HG03565 (cell line): Measurements from ENCODE around the gene SAP130.
"Not testable (repeated sequence)": the region's sequence is repeated elsewhere in the genome, so short reads cannot be mapped to it uniquely, and the experiment has no call there.

Experiments used
- ATAC-seq: cut with Tn5 transposase; IDR thresholded peaks from one replicate; pipeline ENCODE4 v1.9.1; 2021; ENCODE audit warnings: mild to moderate bottlenecking, moderate library complexity; ENCODE audit not compliant: unreplicated experiment

The SAP130 gene

GRCh38 chr2:127953849-127954248, 74.0 kb downstream of the SAP130 start:
- no peak for ATAC-seq

- no peak for ATAC-seq
Observed at GRCh38 chr2:127953128-127953718, 74.6 kb downstream of the SAP130 start.

GRCh38 chr2:127951026-127951425, 76.8 kb downstream of the SAP130 start:
- no peak for ATAC-seq

GRCh38 chr2:127950264-127950663, 77.6 kb downstream of the SAP130 start:
- ATAC-seq, result no peak

GRCh38 chr2:127945281-127945680, 82.6 kb downstream of the SAP130 start:
- ATAC-seq, result no peak

GRCh38 chr2:127943186-127943585, 84.7 kb downstream of the SAP130 start:
- ATAC-seq, result no peak

GRCh38 chr2:127942002-127942401, 85.9 kb downstream of the SAP130 start:
- ATAC-seq, result no peak

GRCh38 chr2:127941461-127941860, 86.4 kb downstream of the SAP130 start:
- no peak for ATAC-seq

GRCh38 chr2:127940641-127941040, 87.2 kb downstream of the SAP130 start:
- ATAC-seq, result no peak

GRCh38 chr2:127935337-127935736, 92.5 kb downstream of the SAP130 start:
- ATAC-seq, result no peak

- no peak for ATAC-seq
Observed at GRCh38 chr2:127932199-127932876, 95.5 kb downstream of the SAP130 start.

- ATAC-seq, result no peak
Observed at GRCh38 chr2:127929449-127929848, 98.4 kb downstream of the SAP130 start.

- ATAC-seq, result no peak
Observed at GRCh38 chr2:127927384-127927783, 100.5 kb downstream of the SAP130 start.

GRCh38 chr2:127917916-127918315, 109.9 kb downstream of the SAP130 start:
- no peak for ATAC-seq

GRCh38 chr2:127913808-127914457, 113.9 kb downstream of the SAP130 start:
- no peak for ATAC-seq

GRCh38 chr2:127911737-127912136, 116.1 kb downstream of the SAP130 start:
- no peak for ATAC-seq

GRCh38 chr2:127910415-127910814, 117.4 kb downstream of the SAP130 start:
- ATAC-seq, result no peak

GRCh38 chr2:127909019-127909418, 118.8 kb downstream of the SAP130 start:
- ATAC-seq, result no peak

GRCh38 chr2:127907733-127908400, 120.0 kb downstream of the SAP130 start:
- not testable (repeated sequence) for ATAC-seq

GRCh38 chr2:127906206-127906926, 121.5 kb downstream of the SAP130 start:
- ATAC-seq, result no peak
